Amniotic epithelial cell (primary cell): Measurements from ENCODE around the gene SLC13A2.

Experiments used
- DNase-seq: peaks from one replicate; pipeline ENCODE4 v3.0.0-alpha.2; 2010; ENCODE audit warnings: low read depth

The SLC13A2 gene

DNA sequence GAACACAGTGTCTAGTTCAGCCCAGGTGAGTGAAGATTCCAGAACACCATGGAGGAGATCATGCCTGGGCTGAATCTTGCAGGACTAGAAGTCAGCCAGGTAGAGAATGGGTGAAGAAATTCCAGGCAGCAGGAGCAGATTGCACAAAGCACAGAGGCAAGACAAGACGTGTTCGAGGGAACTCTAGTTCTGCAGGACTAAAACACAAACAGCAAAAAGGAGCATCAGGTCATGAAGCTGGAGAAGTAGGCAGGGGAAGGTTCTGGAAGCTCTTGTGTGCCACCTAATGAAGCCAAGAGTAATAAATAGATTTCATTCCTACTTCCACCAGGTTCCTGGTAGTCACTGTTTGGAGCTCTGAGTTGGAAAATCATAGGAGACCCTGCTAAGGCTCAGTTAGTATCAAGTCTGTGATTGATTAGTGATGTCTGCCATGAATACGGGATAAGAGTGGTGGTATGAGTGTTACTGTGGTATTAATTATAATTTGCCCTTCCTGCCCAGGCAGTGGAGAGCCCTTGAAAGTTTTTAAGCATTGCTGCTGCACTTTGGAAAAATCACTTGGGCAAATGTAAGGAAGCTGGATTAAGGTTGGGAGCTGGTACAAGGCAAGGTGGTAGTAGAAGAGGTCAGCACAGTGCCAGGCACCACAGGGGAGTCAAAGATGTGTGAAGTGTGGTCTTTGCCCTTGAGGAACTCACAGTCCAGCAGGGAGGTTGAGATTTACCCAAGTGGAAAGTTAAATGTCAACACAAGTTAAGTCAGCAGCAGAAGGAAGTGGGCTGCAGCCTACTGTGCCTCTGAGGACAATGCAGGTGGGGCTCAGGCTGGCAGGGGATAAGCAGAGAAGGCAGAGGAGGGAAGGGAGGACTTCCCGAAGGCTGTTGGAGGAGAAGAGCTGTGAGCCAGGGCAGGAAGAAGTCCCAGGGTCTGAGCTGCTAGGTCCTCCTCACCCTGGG is 19.2 kb downstream of the SLC13A2 start:
- DNase-seq: peak; percentile 69

DNA sequence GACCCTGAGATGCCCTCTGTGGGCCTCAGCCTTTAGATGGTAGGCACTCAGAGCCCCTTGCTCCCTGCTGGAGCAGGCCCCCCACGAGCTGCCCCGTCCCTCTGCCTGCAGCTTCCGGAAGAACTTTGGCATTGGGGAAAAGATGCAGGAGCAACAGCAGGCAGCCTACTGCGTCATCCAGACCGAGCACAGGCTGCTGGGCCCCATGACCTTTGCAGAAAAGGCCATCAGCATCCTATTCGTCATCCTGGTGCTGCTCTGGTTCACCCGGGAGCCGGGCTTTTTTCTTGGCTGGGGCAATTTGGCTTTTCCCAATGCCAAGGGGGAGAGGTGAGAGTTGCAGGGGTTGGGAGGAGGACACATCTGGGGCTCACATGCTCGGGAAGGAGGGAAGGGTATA is 20.0 kb downstream of the SLC13A2 start:
- DNase-seq: peak; percentile 87

DNA sequence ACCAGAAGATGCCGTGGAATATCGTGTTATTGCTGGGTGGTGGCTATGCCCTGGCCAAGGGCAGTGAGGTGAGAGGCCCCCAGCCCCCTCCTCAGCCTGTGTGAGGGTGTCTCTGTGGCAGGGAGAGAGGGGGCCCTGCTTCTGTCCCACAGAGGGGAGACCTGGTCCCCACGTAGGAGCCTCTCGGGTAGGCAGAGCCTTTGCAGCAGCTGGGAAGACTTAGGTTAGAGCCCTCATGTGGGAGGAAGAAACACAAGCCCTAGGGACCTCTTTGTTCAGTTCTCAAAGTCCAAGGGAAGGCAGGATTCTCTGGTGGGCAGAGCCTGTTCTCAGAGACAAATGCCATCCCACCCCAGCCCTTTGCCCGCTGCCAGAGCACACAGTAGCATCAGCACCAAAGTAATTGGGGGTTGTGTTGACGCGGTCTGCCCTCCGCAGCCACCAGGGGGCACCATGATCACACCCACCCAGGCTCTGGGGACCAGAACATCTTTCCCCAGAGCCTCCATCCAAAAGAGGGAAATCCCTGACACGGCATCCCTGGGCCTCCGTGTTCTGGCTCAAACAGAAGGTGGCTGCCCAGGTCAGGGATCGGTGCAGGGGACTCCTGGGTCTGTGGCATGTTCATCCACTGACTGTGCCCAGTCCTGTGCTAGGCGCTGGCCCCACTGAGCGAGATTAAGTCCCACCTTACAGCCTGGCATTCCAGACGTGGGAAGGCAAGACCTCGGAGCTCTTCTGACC is 21.2 kb downstream of the SLC13A2 start:
- DNase-seq: peak; percentile 48

DNA sequence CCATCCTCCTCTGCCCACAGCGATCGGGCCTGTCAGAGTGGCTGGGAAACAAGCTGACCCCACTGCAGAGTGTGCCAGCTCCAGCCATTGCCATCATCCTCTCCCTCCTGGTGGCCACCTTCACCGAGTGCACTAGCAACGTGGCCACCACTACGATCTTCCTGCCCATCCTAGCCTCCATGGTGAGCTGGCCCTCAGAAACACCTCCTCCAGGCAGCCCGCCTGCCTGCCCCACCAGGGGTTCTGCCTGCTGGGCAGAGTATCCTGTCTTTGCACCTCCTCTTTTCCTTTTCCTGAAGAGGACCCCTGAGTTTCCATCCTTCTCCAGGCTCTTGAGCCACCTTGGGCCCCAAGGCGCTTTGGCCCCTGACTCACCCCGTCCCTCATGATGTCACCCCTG is 22.2 kb downstream of the SLC13A2 start:
- DNase-seq: no peak

DNA sequence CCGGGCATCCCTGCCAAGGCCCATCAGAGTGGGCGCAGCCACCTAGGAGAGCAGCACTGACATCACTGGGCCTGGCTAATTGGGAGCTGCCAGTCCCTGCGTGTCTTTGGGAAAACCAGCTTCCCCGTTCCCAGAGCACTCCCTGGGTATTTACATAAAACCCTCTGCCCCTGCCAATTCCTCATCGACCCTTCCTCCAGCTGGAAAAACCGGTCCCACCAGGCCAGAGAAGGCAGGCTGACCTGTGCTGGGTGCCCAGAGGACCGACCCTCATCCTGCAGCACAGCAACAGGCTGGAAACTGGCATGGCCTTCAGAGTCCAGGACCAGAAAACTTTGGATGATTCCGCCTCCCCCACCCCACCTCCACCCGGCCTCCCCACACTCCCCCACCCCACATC is 24.5 kb downstream of the SLC13A2 start:
- no peak for DNase-seq

DNA sequence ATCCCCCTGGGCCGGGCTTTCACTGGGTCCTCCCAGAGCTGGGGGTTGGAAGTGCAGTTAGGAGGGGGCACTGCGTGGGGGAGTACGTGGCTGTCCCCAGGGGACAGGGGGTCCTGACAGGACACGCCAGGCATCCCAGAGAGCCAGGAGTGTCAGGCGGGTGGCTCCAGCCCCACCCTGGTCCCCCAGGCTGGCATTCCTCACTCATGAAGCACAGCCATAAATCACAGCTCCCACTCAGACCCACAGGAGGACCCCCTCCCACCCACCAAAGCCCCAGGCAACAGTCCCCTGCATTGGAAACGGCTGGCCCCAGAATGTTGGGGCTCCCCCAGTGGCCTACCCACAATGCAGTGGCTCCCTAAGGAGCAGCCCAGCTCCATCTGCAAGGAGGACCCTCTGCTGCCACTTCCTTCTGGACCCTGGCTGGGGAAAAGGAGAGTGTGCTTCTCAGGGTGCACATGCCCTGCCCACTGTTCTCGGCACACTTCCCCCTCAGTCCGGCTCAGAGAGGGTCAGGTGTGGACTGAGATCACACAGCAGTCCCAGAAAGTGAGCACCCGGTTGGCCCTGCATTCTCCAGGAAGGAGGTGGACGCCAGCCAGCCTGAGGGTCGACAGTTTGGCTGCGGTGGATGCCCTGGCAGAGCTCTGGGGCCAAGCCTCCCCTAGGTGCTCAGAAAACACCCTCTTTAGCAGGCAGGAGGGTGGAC is 25.4 kb downstream of the SLC13A2 start:
- DNase-seq: no peak

DNA sequence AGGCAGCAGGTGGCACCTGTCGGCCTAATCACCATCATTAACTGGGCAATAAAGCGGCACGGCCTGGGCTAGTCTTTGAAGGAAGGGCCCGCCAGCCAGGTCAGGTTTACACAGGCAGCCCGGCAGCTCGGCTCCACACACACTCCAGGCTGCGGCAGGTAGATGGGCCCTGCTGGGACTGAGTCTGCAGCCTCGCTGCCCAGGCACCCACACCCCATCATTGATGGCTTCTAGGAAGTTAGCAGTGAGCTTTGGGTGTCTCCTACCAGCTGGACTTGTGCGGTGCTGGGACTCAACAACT is 25.9 kb downstream of the SLC13A2 start:
- DNase-seq: no peak

DNA sequence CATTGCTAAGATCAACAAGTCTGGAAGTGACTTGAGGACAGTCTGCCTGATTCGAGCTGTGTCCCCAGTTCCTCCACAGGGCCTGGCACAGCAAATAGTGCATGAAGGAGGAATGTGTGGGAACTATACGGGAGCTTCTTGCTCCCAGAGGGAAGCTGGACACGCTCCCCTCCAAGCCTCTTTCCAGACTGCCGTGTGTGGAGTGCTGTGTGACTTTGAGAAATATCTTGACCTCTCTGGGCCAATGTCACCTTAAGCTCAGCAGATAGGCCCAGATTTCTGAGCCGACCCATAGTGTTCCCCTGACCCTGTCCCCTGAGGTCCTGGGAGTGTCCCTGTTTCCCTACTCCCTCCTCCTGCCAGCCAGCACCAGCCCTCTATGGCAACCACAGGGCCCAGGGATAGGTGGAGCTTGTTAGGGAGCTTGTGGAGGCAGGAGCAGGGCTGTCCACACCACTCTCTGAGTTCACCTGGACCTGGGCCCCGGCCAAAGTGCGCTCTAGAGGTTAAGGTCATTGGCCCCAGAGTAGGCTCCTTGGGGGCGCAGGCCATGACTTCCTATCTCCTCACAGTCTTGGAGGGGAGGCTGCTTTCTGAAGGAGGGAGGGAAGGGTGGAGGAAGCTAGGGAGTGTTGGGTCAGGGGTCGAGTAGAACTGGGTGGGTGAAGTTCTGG is 26.4 kb downstream of the SLC13A2 start:
- DNase-seq: no peak

DNA sequence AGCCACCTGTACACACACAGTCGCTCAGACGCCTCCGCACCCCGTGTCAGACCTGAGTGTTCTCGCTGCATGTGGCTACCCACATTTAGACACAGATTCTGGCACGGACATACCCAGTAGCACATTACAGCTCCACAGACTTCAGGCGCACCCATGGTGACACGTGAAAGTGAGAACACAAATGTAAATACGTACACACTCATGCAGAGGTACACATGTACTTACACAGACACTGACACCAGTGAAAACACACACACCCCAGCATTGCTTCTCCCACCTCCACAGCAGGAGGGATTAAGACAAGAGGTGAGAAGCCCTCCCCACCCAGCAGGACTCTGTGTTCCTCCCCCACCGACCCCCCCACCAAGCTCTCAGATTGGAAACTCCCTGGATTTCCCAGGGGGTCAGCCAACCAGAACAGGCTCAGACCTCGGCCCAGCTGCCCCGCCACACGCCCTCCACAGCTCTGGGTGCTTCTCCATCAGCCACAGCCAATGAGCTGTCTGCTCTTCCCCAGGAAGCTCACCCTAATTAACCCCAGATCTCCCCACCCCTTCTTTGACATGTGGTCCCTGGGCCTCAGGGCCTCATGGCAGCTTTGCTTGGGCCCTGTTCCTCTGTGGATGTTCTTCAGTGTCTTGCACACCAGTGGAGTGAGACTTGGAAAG is 27.4 kb downstream of the SLC13A2 start:
- DNase-seq: no peak

DNA sequence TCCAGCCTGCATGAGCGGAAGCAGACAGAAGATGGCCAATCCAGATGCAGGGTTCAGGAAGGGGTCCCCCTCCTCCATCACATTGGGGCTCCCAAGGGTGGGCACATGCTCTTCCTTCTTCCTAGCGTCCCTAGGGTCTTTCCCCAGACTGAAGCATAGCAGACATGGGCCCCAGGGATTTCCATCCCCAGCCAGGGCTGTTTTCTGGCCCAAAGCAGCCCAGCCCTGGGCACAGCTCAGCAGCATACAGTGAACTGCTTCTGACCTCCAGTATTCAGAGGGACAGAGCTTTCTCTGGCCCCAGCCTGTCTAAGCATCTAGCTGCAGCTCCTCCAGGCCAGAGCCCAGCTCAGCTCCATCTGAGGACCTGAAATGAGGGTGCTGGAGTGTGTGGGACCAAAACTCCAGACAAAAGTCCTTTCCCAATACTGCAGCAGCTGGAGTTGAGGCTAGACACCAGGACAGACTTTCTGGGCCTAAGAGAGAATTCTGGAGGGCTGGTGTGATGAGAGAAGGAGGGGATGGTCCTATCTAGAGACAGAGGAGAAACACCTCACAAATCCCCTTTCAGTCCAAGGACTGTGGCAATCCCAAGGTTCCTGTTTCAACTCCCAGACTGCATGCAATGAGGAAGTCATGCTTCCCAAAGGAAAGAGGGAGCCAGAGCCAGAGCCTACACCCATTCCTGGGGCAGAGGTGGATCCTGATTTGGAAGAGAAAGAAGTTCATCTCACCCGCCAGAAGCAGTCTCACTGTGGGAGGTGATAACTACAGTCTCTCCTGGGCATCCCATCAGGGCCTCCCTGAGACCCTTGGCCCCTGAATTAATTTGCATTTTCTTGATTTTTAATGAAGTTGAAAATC is 28.2 kb downstream of the SLC13A2 start:
- DNase-seq: no peak

DNA sequence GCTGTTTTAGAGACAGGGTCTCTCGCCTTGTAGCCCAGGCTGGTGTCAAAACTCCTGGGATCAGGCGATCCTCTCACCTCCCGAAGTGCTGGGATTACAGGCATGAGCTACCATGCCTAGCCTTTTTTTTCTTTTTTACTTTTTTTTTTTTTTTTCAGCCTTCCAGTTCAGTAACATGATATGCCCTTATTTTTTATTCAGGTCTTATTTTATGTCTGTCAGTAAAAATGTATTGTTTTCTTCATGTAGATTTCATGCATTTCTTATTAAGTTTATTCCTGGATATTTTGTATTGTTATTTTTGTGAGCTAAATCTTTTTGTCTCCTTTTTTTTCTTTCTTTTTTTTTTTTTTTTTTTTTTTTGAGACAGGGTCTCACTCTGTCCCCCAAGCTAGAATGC is 30.0 kb downstream of the SLC13A2 start:
- DNase-seq: no peak

DNA sequence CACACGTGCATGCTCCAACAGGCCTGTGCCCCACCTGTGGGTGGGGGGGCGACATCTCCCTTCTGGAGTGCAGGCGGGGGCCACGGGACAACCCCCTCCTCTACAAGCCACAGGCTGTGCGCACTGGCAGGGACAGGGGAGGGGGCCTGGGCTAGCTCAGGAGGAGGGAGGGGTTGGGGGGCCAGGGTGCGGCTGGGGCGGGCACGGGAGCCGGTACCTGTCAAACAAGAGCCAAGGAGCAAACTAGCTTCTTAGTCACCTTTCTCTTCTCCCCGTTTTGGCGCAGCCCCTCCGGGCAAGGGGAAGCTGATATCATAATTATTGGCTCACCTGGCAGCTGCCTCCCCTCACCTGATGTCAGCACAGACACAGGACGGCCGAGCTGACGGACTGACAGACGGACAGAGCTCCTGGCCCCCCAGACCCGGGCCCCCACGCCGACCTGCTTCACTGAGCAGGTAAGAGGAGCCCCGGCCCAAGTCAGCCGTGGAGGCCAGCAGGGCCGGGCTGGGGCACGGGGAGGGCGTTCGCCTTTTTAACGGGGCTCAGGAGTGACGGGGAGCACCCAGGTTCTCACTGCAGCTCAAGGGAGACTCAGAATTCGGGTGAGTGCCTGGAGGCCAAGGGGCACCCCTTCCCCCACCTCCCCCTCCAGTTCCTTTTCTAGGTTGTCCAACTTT is 32.7 kb downstream of the SLC13A2 start, which contains the start of gene FOXN1:
Gene FOXN1 (plus strand): TSS at position 363 of the 680 bp plus-strand sequence. CDS start 17,622 bp downstream, outside the sequence.
- DNase-seq: no peak

DNA sequence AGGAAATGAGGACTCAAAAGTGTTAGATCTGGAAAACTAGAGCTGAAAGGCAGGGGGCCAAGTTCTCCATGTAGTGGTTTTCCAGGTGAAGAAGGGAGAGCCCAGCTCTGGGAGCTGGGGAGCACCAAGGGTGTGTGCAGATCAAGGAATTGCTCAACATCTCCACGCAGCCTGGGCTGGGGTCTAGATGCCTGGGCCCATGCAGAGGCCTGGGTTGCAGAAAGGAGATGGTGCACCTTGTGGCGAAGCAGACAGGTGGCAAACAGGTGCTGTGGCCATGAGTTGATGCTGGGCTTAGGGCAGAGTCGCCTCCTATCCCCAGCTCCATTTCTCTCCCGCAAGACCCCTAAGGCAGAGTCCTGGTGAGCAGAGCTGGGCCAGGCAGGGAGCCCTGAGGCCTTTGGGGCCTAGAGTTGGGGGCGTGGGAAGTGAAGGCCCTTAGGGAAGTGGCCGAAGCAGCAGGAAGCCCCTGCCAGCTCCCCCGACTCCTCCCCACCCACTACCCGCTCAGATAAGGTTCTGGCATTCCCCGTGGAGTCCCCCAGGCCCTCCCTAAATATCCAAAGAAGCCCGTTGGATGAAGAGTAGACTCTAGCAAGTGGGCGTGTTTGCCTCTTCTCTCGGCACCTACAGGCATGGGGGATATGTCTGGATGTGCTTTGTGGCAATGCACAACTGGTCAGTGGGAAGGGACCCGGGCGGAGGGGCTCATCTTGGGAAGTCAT is 33.5 kb downstream of the SLC13A2 start:
- no peak for DNase-seq

DNA sequence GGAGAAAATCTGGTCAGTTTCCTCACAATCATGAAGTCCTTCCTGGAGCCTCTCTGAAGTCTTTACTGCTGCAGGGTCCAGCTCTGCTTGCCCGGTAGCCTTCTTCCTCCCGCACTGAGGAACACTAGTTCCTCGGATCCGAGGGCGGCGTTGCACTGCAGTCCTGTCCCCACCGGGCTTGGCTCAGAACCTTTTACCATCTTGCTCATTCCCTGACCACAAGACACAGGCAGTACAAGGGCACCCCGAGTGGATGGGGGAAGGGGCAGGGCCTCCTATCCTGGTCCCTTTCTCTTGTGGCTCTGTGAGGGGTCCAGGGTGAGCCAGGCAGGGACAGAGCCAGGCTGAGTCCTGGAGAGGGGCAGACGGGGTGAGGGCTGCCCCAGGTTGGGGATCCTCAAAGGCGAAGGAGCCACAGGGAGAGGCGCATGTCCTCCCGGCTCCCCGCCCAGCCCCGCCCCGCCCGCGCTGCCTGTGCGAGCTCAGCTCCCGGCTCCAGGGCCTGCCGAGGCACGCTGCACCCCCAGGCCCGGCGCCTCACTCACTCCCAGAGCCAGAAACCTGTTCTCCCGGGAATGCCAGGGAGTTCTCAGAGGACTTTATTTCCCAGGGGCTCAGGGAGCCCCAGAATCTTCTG is 34.2 kb downstream of the SLC13A2 start:
- peak; percentile 20 for DNase-seq

DNA sequence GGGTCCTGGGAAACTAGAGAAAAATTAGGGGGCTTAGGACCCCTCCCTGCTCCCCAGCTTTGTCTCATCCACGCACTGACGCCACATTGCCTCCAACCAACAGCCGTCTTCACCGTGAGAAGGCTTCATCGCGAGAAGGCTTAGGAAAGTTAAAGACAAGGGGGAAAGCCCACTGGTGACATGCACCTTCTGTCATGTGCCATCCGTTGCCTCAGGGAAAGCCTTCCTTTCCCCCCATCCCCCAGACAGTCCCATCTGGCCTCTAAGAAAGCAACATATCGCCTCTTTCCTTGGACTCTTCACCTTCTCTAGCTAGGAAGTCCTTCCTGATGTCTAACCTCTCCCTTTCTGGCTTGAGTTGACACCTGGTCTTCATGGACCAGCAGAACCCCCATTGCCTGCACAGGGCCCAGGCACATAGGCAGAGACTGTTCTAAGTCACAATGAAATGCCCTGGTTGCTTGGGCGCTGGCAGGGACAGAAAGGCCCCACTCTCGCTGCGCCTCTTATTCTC is 34.8 kb downstream of the SLC13A2 start:
- DNase-seq: no peak

DNA sequence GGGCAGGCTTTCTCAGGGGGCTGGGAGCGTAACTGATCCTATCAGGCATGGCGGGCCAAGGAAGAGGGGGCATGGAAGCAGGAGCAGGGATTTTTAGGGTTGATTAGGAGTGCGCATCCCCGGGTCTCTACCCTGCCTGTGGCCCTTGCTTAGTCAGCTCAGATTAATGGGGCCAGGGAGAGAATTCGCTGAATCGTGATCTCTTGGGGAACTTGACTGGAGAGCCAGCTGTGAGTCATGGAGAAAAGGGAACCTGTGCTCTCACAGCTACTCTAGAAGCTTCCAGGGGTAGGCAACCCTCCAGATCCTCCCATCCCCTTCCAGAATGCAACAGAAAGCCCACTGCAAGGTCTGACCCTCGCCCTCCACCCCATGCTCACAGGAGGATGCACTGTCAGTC is 36.3 kb downstream of the SLC13A2 start:
- peak; percentile 23 for DNase-seq

DNA sequence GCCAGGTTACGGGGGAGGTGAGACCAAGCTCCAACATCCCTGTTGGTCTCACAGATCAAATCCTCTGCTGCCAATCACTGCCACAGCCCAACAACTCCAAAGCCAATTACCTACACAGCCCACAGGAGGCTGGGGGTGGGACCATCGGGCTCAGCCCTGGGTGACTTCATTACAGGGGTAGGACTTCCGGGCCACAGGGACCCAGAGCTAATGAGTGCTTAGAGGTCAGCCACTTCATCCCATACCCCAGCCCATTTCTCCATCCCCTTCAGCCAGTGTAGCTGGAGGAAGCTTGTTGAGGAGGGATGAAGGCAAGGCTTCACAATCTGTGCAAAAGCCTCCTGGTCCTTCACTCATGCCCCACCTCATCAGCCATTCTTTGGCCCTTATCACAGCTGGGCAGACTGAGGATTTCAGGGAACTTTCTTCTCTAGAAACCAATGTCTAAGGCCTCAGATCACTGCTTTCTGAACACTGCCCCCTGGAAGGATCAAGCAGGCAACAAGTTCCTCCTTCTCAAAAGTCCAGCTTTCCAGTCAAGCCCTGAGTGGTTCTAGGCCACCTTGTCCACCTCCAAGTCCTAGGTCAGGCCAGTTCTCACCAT is 38.5 kb downstream of the SLC13A2 start:
- no peak for DNase-seq

DNA sequence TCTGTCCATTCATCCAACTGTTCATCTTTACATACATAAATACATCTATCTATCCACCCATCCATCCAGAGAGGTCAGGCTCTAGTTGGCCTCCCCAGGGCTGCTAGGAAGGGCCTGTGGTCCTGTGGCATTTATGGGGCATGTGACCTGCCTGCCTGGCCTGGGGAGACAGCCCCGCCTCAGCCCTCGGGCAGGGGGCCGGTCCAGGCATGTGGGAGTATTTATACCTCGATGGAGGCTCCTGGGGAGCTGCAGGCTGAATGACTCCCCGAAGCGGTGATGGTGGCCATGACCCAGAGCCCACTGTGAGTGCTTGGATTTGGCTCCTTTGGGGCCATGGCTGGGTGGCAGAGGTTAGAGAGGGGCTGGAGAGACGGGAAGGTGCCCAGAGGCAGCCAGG is 40.0 kb downstream of the SLC13A2 start:
- no peak for DNase-seq
